GM21619 (cell line): ENCODE results near the gene DOCK11.

Experiments
- ATAC-seq: cut with Tn5 transposase; IDR thresholded peaks from one replicate; pipeline ENCODE4 v1.9.1; 2021; ENCODE audit not compliant: unreplicated experiment

DOCK11 gene

GRCh38 chrX:118499295-118499694 is 3.7 kb downstream of the DOCK11 start:
- no peak for ATAC-seq

GRCh38 chrX:118502161-118502789 is 6.7 kb downstream of the DOCK11 start:
- no peak for ATAC-seq

- no peak for ATAC-seq
These were observed 7.8 kb downstream of the DOCK11 start for GRCh38 chrX:118503260-118504041.

GRCh38 chrX:118504581-118504980 is 9.0 kb downstream of the DOCK11 start:
- ATAC-seq = no peak

- ATAC-seq = no peak
These were observed 11.3 kb downstream of the DOCK11 start for GRCh38 chrX:118506805-118507480.

GRCh38 chrX:118507766-118508165 is 12.2 kb downstream of the DOCK11 start:
- no peak for ATAC-seq

- ATAC-seq = no peak
These were observed 12.6 kb downstream of the DOCK11 start for GRCh38 chrX:118508221-118508620.

GRCh38 chrX:118508635-118509034 is 13.0 kb downstream of the DOCK11 start:
- ATAC-seq = no peak

GRCh38 chrX:118510111-118510510 is 14.5 kb downstream of the DOCK11 start:
- ATAC-seq = no peak

- ATAC-seq = no peak
These were observed 17.7 kb downstream of the DOCK11 start for GRCh38 chrX:118513120-118513898.

GRCh38 chrX:118519411-118520215 is 24.0 kb downstream of the DOCK11 start:
- peak; percentile 48 for ATAC-seq

- no peak for ATAC-seq
These were observed 24.9 kb downstream of the DOCK11 start for GRCh38 chrX:118520216-118521206.

- no peak for ATAC-seq
These were observed 25.8 kb downstream of the DOCK11 start for GRCh38 chrX:118521435-118521834.

- ATAC-seq = no peak
These were observed 26.8 kb downstream of the DOCK11 start for GRCh38 chrX:118522230-118522926.

GRCh38 chrX:118523920-118524319 is 28.3 kb downstream of the DOCK11 start:
- no peak for ATAC-seq

GRCh38 chrX:118524344-118524743 is 28.7 kb downstream of the DOCK11 start:
- no peak for ATAC-seq

GRCh38 chrX:118525174-118525730 is 29.6 kb downstream of the DOCK11 start:
- no peak for ATAC-seq

- no peak for ATAC-seq
These were observed 30.5 kb downstream of the DOCK11 start for GRCh38 chrX:118526149-118526548.
